Motor neuron (in vitro differentiated cells): ENCODE measurements around the gene JAG1. TPM values are rescaled to one million over a fixed set of nuclear protein-coding genes. Genes with fewer than 3 reads are reported as not detected.

Experiments used
- ATAC-seq, 8 experiments: fragments of 200-7000 bp; cut with Tn5 transposase; replicated peaks in 6 of 8; 2 replicates each; pipeline ENCODE4 v1.8.0; 2021; ENCODE audit warnings: mild to moderate bottlenecking in 8 of 8, moderate library complexity in 8 of 8
- H3K27ac ChIP-seq, 2 donors: fragments of 250-450 bp; sonication (Bioruptor Pico); 2 replicates each; pipeline ENCODE4 v1.9.0; 2021; ENCODE audit warnings: antibody characterized with exemption in 2 of 2, mild to moderate bottlenecking in 2 of 2, moderate library complexity in 1 of 2
- H3K4me1 ChIP-seq, 2 donors: fragments of 250-450 bp; sonication (Bioruptor Pico); replicated peaks in 1 of 2; 2 replicates each; pipeline ENCODE4 v1.6.1; 2021; ENCODE audit warnings: antibody characterized with exemption in 2 of 2, mild to moderate bottlenecking in 2 of 2, moderate library complexity in 1 of 2
- H3K4me3 ChIP-seq, 5 donors: fragments of 250-450 bp; sonication (Bioruptor Pico); 2 replicates each; pipeline ENCODE4 v1.9.0; 2021; ENCODE audit warnings: antibody characterized with exemption in 5 of 5, mild to moderate bottlenecking in 5 of 5, moderate library complexity in 4 of 5
- WGBS, 10 experiments: fragments of 450-650 bp; shearing (Covaris generic); methylation state at CpG; one replicate each; pipeline ENCODE4 v1.0.0; 2022; 5-methylcytosine and 5-hydroxymethylcytosine counted together
- in situ Hi-C, 9 experiments: fragments of 400-800 bp; cut with MboI; loops; one replicate each; pipeline ENCODE4 v1.15.0; 2021; ENCODE audit warnings: low sequenced_read_pairs in 9 of 9, low pct_unique_long_range_greater_than_20kb in 2 of 9; ENCODE audit not compliant: unreplicated experiment in 9 of 9
- total RNA-seq, 8 experiments: library from RNA; unstranded; fragments of 300-600 nt; gene quantifications; 2 replicates each; pipeline versions ENCODE4 v1.2.3 to v1.2.4, GENCODE V29; 2022

The JAG1 gene
- total RNA-seq, 8 experiments from 2014 or later = 15.3 to 93.4 (median 27.9) TPM

- in situ Hi-C loops = loop anchor here in 3 of 9 experiments (25.0 kb wide), 2 partner anchors 110 to 590 kb away; no protein-coding TSS in a partner anchor
- H3K4me3 ChIP-seq = peak overlapping the region; percentile 38 to 66 (median 55)
- H3K27ac ChIP-seq = peak overlapping the region; percentile 9 to 56
- ATAC-seq = peak in 1 of 8 experiments; percentile 1
- WGBS, 10 experiments = 0 to 3% (median 0%) methylated on average over 4 to 12 of the region's 47 CpGs; no CpG with 5 or more reads in 5 of the 10 experiments
- H3K4me1 ChIP-seq = peaks cover 16 to 28% of the 10 kb centered on the region in 2 donors
These were observed 1.1 kb downstream of the JAG1 start for GRCh38 chr20:10672624-10673127.

GRCh38 chr20:10671919-10672623 is 1.7 kb downstream of the JAG1 start:
- in situ Hi-C loops = loop anchor here in 3 of 9 experiments (25.0 kb wide), 2 partner anchors 110 to 590 kb away; no protein-coding TSS in a partner anchor
- WGBS, 10 experiments = 0 to 4% (median 0%) methylated on average over 1 to 13 of the region's 42 CpGs; no CpG with 5 or more reads in 6 of the 10 experiments

GRCh38 chr20:10671221-10671918 is 2.4 kb downstream of the JAG1 start:
- Histone ChIP-seq H3K4me3 (peak overlapping the region; percentile 38 to 66 (median 55)), H3K27ac (peak overlapping the region in 1 of 2 donors; percentile 56), H3K4me1 (peaks cover 17 to 32% of the 10 kb centered on the region in 2 donors)
- peak; percentile 11 to 52 (median 42) for ATAC-seq
- in situ Hi-C loops = loop anchor here in 3 of 9 experiments (25.0 kb wide), 2 partner anchors 109 to 591 kb away; no protein-coding TSS in a partner anchor
- 0 to 2% (median 0%) methylated on average over 1 to 6 of the region's 13 CpGs; no CpG with 5 or more reads in 3 of the 10 experiments for WGBS, 10 experiments

More at GRCh38 chr20:10671919-10672623, 1.7 kb downstream of the JAG1 start:
- Histone ChIP-seq H3K4me3 (peak overlapping the region; percentile 38 to 66 (median 55)), H3K27ac (peak overlapping the region in 1 of 2 donors; percentile 56), H3K4me1 (peaks cover 16 to 32% of the 10 kb centered on the region in 2 donors)
- peak in 4 of 8 experiments; percentile 0 to 5 (median 2) for ATAC-seq

GRCh38 chr20:10670501-10671220 is 3.1 kb downstream of the JAG1 start:
- peaks cover 24 to 39% of the 10 kb centered on the region in 2 donors for H3K4me1 ChIP-seq
- WGBS, 10 experiments = 0 to 87% (median 23%) methylated on average over 2 to 17 of the region's 18 CpGs
- H3K4me3 ChIP-seq = peak overlapping the region; percentile 38 to 66 (median 55)

GRCh38 chr20:10669843-10670446 is 3.9 kb downstream of the JAG1 start:
- H3K4me1 ChIP-seq = peaks cover 28 to 46% of the 10 kb centered on the region in 2 donors
- WGBS, 10 experiments = 20 to 86% (median 50%) methylated on average over 1 to 6 of the region's 6 CpGs; no CpG with 5 or more reads in 1 of the 10 experiments
- H3K4me3 ChIP-seq = no peak overlapping the region
- in situ Hi-C loops = loop anchor here in 3 of 9 experiments (25.0 kb wide), 2 partner anchors 108 to 592 kb away; no protein-coding TSS in a partner anchor
- ATAC-seq = no peak
- no peak overlapping the region for H3K27ac ChIP-seq

More at GRCh38 chr20:10670501-10671220, 3.1 kb downstream of the JAG1 start:
- H3K27ac ChIP-seq = peak overlapping the region in 1 of 2 donors; percentile 28
- ATAC-seq = no peak
- in situ Hi-C loops = loop anchor here in 3 of 9 experiments (25.0 kb wide), 2 partner anchors 108 to 592 kb away; no protein-coding TSS in a partner anchor

- peaks cover 40 to 56% of the 10 kb centered on the region in 2 donors for H3K4me1 ChIP-seq
- no peak overlapping the region for H3K27ac ChIP-seq
These were observed 5.0 kb downstream of the JAG1 start for GRCh38 chr20:10668677-10669368.

GRCh38 chr20:10667560-10668167 is 6.1 kb downstream of the JAG1 start:
- H3K4me1 ChIP-seq = peaks cover 42 to 58% of the 10 kb centered on the region in 2 donors
- in situ Hi-C loops = loop anchor here in 3 of 9 experiments (25.0 kb wide), 2 partner anchors 105 to 595 kb away; no protein-coding TSS in a partner anchor
- no peak overlapping the region for H3K27ac ChIP-seq
- 62 to 100% (median 82%) methylated on average over 2 to 6 of the region's 6 CpGs; no CpG with 5 or more reads in 1 of the 10 experiments for WGBS, 10 experiments
- ATAC-seq = no peak
- H3K4me3 ChIP-seq = no peak overlapping the region

More at GRCh38 chr20:10668677-10669368, 5.0 kb downstream of the JAG1 start:
- ATAC-seq = no peak
- WGBS, 10 experiments = 42 to 85% (median 72%) methylated on average over 1 to 7 of the region's 7 CpGs
- in situ Hi-C loops = loop anchor here in 3 of 9 experiments (25.0 kb wide), 2 partner anchors 107 to 593 kb away; no protein-coding TSS in a partner anchor
- no peak overlapping the region for H3K4me3 ChIP-seq

GRCh38 chr20:10667077-10667401 is 6.8 kb downstream of the JAG1 start:
- Histone ChIP-seq H3K4me1 (peaks cover 42 to 58% of the 10 kb centered on the region in 2 donors), H3K27ac (no peak overlapping the region), H3K4me3 (no peak overlapping the region)
- in situ Hi-C loops = loop anchor here in 3 of 9 experiments (25.0 kb wide), 2 partner anchors 105 to 595 kb away; no protein-coding TSS in a partner anchor
- 80 to 100% (median 85%) methylated on average over 1 to 4 of the region's 21 CpGs; no CpG with 5 or more reads in 5 of the 10 experiments for WGBS, 10 experiments
- ATAC-seq = no peak

GRCh38 chr20:10666221-10667076 is 7.3 kb downstream of the JAG1 start:
- 71 to 100% (median 87%) methylated on average over 1 to 6 of the region's 7 CpGs; no CpG with 5 or more reads in 1 of the 10 experiments for WGBS, 10 experiments
- in situ Hi-C loops = loop anchor here in 3 of 9 experiments (25.0 kb wide), 2 partner anchors 104 to 596 kb away; no protein-coding TSS in a partner anchor
- no peak overlapping the region for H3K27ac ChIP-seq
- peaks cover 42 to 55% of the 10 kb centered on the region in 2 donors for H3K4me1 ChIP-seq
- no peak for ATAC-seq
- H3K4me3 ChIP-seq = no peak overlapping the region

GRCh38 chr20:10665791-10666190 is 8.0 kb downstream of the JAG1 start:
- ATAC-seq = peak in 4 of 8 experiments; percentile 37 to 48 (median 44)
- H3K4me1 ChIP-seq = peaks cover 37 to 50% of the 10 kb centered on the region in 2 donors
- H3K27ac ChIP-seq = no peak overlapping the region
- in situ Hi-C loops = loop anchor here in 3 of 9 experiments (25.0 kb wide), 2 partner anchors 103 to 597 kb away; no protein-coding TSS in a partner anchor
- WGBS, 10 experiments = 39 to 100% (median 93%) methylated on average over 1 to 5 of the region's 6 CpGs; no CpG with 5 or more reads in 6 of the 10 experiments
- no peak overlapping the region for H3K4me3 ChIP-seq
